Sigmoid colon (tissue), 4 donors: ENCODE measurements around the gene GPC6.

ENCODE experiments used
- CTCF ChIP-seq, 4 experiments: fragments of 450-650 bp in 3 of 4; fragments of 200-600 bp in 1 of 4; IDR thresholded peaks; one replicate each; pipeline ENCODE4 v1.5.1; 2016 to 2019; ENCODE audit warnings: antibody characterized with exemption in 4 of 4, mild to moderate bottlenecking in 3 of 4, moderate library complexity in 2 of 4
- EP300 ChIP-seq, 4 donors: sonication (generic); formaldehyde crosslinking; IDR thresholded peaks; one replicate each; pipeline ENCODE4 v1.6.1; 2017; ENCODE audit warnings: antibody characterized with exemption in 4 of 4
- POLR2A ChIP-seq, 2 donors: fragments of 450-650 bp; IDR thresholded peaks; one replicate each; pipeline ENCODE4 v1.6.1; 2016; ENCODE audit warnings: antibody characterized with exemption in 2 of 2, mild to moderate bottlenecking in 2 of 2, moderate library complexity in 2 of 2
- POLR2AphosphoS5 ChIP-seq, 4 donors: sonication (generic); formaldehyde crosslinking; IDR thresholded peaks; one replicate each; pipeline ENCODE4 v1.6.1; 2017; ENCODE audit warnings: antibody characterized with exemption in 4 of 4

- TF ChIP-seq CTCF (IDR thresholded peaks at IDR 0.05): no peak
- no peak for TF ChIP-seq POLR2AphosphoS5 (IDR thresholded peaks at IDR 0.05)
- no peak for TF ChIP-seq POLR2A (IDR thresholded peaks at IDR 0.05)
- TF ChIP-seq EP300 (IDR thresholded peaks at IDR 0.05): no peak
Measured at GRCh38 chr13:93881411-93881810, 654.8 kb downstream of the GPC6 start.
